ACHN (cell line): Measurements from ENCODE around the gene MVD.

Experiments
- DNase-seq: peaks from one replicate; pipeline ENCODE4 v3.0.0-alpha.2; 2015
- in situ Hi-C: cut with HindIII; loops from 2 replicates; pipeline ENCODE4 v1.10.0; 2017; ENCODE audit warnings: low sequenced_read_pairs, low pct_ligation_motif_present, low pct_unique_long_range_greater_than_20kb

MVD gene

DNA sequence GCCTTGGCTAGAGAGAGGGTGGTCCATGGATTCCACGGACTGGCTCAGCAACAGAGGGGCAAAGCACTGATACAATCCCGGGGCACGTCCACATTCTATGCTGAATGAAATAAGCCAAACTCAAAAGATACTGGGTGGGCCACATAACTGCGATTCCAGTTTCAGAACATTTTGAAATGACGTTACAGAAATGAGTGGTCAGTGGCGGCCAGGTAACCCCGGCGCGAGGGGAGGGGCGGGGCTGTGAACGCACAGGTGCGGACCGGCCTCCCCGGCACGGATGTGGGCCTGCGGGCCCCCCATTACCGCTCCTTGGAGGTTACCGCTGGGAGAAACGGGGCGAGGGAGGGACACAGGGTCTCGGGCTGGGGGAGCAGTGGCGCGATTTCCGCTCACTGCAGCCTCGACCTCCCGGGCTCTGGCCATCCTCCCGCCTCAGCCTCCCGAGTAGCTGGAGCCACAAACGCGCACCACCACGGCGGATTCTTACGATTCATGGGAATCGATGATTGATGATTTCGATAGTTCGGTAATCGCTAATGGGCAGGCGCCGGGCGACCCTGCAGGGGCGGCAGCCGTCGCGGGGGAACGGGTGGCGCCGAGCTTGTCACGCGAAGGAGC is 559 bp downstream of the MVD start:
- no peak for DNase-seq
- in situ Hi-C loops = no loop called here

DNA sequence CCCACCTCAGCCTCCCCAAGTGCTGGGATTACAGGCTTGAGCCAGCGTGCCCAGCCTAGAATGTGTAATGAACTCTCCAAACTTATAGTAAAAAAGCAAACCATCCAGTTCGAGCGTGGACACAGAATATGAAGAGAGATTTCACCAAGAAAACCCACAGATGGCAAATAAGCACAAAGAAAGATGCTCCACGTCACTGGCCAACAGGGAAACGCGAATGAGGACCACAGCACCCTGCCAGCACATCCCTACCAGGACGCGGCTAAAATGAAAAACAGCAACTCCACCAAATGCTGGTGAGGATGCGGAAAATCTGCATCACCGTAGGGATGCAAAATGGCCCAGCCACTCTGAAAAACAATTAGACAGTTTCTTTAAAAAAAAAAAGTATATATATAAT is 1.4 kb downstream of the MVD start:
- in situ Hi-C loops = no loop called here
- DNase-seq = no peak

DNA sequence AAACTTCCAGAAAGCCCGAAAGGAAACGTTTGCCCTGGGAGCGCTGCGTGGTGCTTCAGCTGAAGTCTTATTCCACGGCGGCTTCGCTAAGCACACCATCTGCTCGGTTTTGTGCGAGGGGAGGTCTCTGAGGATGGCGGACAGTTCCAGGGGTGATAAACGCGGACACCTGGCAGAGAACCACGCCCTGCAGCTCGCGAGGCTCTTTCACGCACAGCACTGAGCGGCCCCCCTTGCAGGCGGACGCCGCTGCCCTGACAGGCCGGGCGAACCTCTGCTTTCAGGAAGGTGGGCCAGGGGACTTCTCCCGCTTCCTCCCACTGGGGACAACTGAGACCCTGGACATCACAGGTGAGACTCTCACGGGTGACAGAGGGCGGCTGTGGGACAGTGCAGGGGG is 3.7 kb downstream of the MVD start:
- in situ Hi-C loops = no loop called here
- no peak for DNase-seq

DNA sequence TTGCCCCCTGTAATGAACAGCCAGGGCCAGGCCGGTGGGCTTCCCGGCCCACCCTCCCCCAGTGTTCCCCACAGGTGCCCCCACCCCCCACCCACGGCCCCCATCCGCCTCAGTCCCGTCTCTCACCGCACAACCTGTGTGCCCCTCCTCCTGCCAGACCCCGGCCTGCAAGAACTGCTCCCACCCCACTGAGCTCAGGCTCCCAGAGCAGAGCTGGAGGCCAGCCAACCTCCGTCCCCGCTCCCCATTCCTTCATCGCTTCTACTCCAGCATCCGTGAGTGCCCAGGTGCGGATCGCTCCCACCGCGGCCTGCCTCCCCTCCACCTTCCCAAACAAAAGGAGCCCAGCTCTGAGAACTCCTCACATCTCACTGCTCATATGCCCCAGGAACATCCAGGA is 4.2 kb downstream of the MVD start:
- in situ Hi-C loops = no loop called here
- no peak for DNase-seq

DNA sequence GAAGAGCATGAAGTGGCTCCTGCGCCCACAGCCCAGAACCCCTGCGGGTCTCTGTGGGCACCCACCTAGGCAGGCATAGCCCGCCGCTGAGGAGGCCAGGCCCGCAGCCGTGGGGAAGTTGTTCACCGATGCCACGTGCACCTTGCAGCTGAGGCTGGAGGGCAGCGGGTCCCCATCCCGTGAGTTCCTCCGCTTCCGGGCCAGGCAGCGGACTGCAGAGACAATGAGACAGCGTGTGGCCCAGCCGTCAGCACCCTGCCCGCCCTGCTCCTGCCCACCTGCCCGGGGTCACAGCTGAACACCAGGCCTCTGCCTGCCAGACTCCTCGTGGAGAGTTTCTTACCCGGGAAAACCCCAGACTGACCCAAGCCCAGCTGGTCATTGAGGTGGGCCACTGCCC is 5.5 kb downstream of the MVD start:
- in situ Hi-C loops = no loop called here
- DNase-seq = no peak

DNA sequence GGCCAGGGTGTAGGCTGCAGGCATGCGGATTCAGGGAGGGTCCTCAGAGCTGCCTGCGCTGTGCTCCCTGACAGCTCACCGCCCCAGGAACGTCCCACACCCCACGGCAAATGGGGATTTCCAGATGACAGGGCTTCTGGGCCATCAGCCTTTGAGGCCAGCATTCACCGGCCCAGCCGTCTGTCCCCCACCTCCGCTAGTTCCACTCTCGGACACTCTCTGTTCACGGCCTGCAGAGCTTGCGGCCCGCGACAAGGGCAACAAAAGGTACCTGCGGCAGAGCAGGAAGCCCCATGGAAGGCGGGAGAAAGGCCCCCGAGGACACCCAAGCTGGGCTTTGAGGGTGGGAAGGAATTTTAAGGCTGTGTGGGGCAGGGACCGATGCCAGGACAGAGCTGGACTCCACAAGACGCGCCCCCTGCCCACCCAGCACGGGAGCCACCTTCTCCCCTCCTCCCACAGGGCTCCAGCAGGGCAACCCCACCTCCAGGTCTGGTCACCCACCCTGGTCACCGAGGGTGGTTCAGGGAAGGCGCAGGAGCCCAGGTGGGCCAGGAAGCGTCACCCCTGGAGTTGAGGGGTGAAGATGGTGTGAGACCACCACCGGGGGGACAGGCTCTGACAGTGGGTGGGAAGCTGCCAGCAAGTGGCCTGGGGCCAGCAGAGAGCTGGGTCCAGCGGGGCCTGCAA is 6.5 kb downstream of the MVD start:
- in situ Hi-C loops = no loop called here
- no peak for DNase-seq

DNA sequence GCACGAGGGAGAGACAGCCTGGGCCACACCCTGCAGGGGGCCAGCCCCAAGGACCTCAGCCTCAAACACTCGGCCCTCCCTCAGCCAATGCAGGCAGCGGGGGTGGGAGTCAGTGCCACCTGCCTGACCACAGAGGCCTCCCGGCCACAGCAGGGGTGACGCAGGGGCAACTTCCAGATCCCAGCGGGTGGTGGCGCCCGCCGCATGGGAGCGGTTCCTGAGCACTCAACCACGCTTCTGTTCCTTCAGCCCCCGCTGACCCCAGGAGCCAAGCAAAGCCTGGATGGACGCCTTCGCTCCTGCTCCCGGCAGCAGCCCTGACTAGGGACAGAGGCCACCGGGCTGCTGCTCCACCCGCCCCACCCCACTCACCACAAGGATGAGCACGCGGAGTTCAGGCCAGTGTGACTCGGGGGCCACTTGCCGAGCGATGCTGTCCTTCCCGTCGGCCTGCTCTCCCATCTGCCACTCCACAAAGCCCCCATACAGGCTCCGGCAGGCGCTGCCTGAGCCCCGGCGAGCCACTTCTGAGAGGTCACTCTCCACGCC is 7.1 kb downstream of the MVD start:
- in situ Hi-C loops = no loop called here
- no peak for DNase-seq

DNA sequence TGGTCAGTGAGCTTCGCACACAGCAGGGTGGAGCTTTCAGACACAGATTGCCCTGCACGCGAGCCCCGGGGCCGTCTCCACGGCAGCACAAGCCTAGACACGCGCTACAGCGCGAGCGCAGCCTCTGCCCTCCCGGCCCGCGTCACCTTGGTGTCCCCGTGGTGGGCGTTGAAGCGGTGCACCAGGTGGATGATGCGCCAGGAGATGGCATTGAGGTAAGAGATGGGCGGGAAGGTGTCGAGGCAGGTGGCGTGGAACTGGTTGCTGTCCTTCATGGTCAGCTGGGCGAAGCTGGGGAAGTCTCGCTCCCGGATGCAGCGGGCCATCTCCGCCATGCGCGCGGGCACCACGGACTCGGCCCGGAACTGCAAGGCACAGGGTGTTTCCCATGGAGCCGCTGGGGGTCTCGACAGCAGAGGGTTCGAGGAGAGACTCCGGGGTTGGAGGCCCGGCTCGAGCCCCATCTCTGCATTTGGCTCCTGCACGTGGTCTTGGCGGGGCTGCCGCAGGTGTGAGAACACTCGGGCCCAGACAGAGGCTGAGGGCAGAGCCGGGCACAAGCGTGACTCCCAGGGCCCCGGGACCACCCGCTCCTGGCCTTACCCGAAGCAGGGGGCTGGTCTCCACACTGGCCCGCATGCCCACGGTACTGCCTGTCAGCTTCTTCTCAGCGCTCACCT is 7.7 kb downstream of the MVD start:
- no peak for DNase-seq
- in situ Hi-C loops = no loop called here

DNA sequence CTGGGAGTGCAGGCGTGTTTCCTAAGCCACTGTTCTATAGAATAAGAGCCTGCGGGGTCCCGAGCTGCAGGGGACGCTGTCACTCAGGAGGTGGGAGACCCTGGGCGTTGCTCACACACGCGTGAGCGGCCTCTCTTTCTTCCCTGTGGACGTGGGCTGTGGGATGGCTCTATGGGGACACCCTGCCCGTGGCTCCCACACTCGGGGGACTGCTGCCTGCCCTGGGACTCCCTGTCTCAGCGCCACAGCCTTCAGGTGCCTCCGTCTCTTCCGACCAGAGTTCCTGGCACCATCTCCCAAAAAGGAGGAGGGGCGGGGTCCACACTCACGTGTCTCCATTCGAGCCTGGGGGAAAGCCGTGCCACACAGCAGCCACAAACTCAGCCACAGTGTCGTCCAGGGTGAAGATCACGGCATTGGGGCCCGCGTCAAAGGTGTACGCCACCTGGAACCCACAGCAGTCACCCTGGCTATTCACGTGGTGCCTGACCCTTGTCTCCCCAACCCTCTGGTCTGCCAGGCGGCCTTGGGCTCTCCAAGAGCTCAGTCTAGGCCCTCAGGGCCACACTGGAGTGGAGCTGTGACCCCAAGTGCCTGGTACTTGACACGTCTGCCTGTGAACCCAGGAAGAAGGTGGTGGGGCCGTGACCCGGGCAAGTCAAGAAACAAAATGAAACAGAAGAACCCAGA is 8.4 kb downstream of the MVD start:
- no peak for DNase-seq
- in situ Hi-C loops = no loop called here

DNA sequence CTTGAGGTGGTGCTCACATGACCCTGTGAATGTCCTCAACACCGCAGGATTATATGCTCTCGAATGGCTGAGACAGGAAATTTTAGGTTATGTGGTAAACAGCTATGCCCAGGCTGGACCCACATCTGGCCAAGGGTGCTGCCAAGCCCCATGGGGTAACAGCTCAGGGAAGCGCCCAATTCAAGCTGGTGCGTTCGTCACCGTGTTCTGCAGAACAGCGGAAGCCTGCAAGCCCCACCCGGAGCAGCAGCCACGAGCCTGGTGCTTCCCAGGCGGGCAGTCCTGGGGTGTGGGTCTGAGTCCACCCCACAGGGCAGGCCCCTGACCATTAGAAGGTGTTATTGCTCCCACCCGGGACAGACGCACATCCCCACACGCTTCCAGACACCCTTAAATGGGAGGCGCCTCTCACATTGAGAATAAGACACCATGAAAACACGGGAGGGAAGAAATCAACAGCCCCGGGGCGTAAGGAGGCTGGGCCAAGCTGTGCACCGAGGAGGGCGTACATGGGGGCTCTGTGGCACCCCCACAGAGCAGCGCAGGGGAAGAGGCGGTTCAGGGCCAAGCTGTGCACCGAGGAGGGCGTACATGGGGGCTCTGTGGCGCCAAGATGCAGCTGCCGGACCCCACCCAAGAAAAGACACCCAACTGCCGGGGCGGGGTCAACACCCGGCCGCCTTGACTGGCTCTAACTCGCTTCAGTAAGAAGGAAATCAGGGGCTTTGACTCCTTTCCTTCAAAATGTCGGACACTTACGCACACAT is 9.1 kb downstream of the MVD start:
- in situ Hi-C loops = no loop called here

DNA sequence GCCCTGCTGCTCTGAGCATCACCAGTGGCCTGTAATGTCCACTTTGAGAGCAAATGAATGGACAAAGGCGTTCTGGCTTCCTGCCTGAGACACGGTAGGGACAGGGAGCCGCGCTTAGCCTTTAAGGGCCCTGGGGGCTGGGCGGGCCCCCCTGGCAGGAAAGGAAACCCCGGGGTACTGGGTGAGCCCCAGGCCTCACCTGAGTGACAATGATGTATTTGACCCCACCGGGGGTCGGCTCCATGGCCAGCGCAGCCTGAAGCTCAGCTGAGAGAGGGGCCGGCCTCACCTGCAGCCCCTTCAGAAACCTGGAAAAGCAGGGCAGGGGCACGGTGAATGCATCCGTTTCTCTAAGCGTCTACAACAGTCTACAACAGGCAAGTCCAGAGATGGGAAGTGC is 9.8 kb downstream of the MVD start:
- no peak for DNase-seq
- in situ Hi-C loops = no loop called here

More for the DNA sequence above, 9.1 kb downstream of the MVD start:
- no peak for DNase-seq

DNA sequence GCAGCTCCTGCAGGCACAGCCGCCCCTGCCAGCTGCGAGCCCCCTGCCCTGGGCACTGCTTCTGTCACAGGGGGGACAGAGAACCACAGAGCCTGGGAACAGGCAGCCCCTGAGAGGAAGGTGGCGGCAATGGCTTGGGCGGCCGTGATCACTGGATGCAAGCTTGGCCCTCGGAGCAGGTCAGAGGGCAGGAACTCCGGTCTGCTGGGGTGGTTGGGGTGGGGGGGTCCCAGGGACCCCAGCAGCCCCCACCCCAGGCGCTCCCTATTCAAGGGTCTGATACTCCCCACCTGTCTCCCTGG is 10.2 kb downstream of the MVD start:
- no peak for DNase-seq
- in situ Hi-C loops = no loop called here

DNA sequence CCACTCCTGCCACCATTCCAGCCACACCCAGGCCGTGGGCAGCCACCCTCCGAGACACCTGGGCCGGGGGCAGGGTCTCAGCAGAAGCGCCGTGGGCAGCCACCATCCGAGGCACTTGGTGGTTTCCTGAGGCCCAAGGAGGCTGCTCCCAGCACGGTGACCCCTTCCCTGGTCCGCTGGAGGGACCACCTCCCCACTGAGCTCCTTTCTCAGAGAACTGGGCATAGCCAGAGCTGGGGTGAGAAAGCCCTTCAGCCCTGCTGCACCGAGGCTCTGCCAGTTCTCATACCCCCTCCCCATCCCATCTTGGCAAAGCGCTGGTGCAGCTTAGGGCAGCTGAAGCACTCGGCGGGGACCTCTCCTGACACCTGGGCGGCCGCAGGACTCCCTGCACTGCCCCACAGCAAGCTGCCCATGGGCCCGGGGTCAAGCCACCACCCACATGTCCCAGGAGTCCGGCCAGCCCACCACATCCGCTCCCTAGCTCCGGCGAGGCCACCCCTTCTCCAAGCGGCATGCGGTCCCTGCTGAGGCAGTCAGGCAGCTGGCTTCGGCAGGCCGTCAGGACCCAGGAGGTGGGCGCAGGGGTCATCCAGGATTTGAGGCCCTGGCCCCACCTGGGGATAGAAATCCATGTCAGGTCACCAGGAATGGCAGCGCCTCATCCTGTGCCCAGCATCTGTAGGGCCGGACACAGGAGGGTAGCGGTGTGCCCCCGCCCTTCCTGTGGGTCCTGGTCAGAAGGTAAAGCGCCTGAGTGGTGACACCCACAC is 10.7 kb downstream of the MVD start:
- no peak for DNase-seq
- in situ Hi-C loops = no loop called here

DNA sequence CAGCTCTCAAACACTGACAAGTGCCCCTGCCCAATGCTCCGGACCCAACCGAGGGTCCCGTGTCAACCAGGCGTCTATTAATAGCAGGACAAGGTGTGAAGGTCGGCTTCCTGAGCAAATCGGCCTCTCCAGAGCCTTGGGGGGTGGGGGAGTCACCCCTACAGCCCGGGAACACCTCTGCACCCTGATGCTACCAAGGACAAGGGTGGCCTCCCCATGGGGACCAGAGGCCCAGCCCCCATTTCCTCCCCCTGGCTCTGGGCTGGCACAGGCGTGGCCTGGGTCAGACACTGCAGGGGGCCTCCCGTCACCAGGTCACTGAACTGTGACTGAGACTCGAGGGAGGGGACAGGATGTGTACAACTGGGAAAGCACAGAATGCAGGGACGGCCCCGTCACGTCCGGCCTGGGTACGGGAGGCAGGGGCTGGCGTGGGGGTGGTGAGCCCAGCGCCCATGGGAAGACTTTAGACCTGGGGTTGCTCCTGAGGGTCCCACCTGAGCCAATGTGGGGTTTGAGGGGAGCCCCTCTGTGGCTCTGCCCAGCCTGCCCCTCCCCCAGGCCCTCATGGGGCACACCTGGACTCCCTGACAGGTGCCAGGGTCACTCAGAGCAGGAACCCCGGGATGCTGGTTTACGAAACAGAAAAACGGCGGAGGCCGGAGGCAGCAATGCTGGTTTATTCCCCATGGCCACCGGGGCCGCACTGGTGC is 11.5 kb downstream of the MVD start:
- peak; percentile 75 for DNase-seq

DNA sequence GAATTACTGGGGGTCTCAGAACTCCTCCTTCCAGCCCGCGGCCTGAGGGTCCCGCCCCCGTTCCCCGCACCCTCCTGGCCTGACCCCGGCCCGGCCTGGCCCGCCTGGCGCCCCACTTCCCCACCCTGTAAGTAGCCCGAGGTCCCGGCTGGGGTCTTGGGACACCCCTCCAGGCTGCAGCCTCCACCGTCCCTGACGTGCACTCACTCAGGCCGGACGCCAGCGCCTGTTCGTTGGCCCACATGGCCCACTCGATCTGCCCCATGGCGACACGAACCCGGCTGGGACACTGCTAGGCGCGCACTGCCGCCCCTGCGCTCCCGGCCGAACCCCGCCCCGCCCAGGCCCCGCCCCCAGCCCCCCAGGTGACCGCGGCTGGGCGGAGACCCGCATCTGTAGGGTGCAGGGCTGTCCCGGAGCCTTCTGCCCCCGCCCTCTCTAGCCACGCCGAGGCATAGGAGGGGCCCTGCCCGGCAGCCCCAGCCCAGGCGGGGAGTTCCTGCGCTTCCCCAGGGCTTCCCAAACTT is 12.1 kb downstream of the MVD start, which contains the start of gene CYBA:
Gene CYBA, minus strand, starts transcription at position 305 of the 527 bp plus-strand sequence. Its CDS starts 40 bp downstream, at position 265.
- in situ Hi-C loops = no loop called here
- DNase-seq = peak; percentile 82

More for the DNA sequence above, 11.5 kb downstream of the MVD start:
- in situ Hi-C loops = no loop called here

DNA sequence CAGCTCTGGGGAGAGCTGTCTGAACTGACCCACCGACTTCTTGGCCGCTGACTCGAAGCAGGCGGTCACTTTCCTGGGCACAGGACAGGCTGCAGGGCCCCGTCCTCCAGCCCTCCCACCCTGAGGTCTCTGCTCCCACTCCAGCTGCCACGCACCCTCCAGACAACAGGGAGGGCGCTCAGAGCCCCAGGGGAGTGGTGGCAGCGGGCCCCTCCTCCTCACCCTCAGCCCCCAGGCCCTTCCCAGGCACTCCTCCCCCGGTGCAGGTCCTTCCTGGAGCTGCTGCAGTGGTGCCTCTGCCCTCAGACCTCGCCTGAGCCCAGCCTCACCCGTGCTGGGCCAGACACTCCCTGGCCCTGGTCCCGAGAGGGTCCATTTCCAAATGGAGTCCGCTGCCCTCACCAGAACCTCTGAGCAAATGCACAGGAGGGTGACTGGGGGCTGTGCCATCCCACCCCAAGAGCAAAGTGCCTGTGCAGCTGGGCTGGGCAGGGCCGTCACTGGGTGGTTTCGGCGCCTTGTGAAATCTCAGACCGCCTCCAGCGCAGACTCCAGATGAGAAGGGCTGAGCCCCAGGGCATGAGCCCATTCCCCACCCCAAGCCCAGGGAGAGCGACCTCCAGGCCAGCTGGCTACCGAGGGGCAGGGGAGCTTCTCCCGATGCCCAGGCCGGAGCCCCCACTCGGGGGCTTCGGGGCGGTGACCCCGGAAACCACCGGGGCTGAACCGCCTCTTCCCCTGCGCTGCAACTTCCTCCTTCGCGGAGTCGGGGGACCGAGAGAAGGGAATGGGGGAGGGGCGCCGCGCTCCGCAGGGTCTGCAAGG is 12.8 kb downstream of the MVD start:
- in situ Hi-C loops = no loop called here
- peak; percentile 47 for DNase-seq
